Central memory CD4-positive, alpha-beta T cell (primary cell): ENCODE data around the gene HOXB7.

Experiments used
- DNase-seq: peaks from one replicate; pipeline ENCODE4 v3.0.0; 2022

Gene HOXB7

DNA sequence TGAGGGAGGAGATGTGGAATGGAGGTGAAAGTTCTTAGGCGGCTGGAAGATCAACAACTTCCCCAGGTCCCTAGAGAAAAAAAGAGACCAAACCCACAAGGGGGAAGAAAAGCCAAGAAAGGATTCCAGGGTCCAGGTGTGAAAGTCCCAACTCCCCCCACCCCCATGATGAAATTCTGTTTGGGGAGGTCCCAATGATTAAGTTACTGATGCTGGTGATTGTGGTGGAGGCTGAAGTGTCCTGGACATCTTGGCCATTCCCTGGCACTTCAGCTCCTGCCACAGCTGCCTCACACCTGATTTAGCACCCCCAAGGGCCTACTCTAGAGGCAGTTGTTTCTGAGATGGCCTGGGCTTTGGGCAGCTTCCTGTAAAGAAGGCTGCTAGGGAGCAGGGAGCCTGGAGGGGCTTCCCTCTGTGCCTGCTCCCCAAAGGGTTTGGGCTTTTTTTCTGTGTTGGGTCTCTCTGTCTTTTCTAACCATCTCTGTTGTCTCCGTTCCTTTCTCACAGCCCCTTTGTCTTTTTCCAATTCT is 45.7 kb downstream of the HOXB7 start:
- DNase-seq, result no peak

DNA sequence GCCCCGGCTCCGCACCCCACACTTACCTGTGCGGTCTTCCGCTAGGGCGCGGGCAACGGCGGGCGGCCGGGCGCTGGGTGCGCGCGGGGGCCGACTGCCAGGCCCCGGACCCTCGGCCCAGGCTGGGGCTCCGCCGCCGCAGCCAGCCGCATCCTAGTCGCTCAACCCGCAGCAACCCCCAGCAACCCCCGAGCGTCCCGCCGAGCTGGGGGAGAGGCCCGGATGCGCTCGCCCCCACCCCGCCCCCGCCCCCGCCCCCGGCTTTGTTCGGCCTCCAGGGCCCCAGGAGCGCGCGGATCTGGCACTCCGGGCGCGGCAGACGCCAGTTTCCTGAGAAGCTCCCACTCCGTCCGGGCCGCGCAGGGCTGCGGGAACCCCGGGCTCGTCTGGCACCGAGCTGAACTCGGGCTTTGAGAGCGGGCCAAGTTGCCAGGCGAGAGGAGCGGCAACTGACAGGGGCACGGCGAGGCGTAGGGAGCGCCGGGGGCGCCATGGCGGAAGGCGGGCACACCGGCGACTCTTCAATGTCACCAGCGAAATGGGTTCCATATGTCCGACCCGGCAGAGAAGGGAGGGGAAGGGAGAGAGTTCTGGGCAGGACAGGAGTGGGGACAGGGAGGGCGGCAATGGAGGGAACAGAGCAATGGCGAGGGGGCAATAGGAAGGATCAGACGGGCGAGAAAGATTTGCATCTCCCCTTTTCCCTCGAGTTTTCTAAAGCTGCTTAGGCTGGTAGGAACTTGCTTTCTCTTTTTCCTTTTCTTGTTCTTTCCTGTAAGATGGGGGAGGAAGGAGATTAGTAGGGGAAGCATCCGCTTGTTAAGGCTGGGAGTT is 46.4 kb downstream of the HOXB7 start:
- no peak for DNase-seq

DNA sequence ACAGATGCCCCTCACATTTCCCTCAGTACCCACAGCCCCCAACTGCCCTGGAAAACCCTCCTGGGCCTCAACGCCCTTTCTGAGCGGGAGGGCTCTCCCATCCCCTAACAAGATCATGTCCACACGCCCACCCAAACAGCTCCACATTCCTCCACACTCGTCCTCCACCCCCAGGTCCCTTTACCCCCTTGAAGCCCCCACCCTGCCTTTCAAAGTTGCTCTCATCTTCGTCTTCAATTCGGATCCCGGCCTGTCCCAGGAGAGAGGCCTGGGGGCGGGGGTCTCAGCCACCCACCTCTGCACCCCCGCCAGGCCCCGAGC is 47.0 kb downstream of the HOXB7 start:
- DNase-seq, result no peak

DNA sequence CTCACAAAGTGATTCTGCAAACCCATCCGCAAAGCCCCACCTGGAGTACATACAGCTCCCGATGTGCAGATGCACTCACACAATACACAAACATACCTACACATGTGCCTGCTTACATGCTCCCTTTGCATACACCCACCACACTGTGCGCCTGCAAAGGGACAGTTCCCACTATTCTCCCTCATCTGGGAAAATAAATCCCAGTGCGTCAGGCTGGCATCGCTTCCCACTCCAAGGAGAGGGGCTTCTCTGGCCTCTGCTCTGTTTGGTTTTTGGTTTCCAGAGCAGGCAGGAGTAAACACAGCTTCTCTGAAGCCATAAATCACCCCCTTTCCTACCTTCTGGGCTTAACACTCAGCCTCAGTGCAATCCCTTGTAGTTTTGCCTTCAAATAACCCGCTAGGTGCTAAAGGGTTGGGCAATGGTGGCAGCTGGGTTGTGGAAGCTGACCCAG is 47.4 kb downstream of the HOXB7 start:
- no peak for DNase-seq

DNA sequence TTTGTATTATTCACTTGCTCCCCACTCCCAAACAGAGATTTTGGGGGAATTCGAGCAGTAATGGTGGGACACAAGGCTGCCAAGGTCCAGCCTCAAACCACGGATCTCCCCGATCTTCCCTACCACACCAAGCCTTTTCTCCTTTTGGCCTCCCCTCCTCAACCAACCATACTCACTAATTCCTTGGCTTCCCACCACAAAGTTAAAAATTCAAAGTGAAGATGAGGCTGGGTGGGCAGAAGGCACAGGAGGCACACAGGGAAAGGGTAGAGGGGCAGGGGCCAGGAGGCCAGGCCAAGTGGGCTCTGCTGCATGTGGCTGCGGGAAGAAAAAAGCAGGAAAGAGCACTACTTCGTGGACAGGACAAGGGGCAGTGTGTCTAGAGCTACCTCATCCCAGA is 47.9 kb downstream of the HOXB7 start:
- no peak for DNase-seq

DNA sequence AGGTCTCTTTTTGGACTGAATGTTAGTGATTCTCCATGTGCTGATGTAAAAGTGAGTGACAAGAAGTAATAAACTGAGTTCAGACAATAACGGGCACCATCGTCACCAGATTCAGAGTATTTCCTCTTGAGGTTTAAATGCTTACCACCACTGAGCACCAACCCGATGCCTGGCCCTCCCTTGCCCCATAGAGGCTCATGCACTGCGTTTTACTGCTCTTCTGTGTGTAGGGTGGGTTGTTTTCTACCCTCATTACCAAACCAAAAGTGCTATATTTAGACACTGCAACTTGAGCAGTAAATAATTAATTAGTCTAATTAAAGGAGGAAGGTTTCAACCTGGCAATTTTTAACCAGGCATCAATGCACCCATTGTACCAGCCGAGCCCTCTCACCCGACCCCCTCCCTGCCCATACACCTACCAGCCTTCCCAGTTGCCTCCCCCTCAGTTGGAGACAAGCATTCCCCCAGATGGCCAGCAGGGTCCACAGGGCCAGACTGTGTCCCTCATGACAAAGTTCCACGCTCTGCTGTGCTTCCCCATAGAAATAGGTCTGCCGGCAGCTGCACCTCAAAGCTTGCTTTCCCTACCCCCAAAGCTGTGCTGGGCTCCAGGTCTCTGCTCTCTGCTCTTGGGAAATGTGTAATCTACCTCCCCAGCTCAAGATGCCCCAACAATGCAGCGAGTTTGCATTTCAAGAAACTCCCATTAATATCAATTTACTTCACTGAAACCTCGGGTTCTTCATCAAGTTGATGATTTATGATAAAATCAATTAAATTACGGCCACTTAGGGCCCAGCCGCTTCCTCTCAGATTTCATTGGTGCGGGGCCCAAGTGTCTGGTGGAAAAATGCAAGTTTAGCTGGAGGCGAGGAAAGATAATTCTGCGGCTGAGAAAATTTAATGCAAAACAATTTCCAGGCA is 48.7 kb downstream of the HOXB7 start:
- no peak for DNase-seq

DNA sequence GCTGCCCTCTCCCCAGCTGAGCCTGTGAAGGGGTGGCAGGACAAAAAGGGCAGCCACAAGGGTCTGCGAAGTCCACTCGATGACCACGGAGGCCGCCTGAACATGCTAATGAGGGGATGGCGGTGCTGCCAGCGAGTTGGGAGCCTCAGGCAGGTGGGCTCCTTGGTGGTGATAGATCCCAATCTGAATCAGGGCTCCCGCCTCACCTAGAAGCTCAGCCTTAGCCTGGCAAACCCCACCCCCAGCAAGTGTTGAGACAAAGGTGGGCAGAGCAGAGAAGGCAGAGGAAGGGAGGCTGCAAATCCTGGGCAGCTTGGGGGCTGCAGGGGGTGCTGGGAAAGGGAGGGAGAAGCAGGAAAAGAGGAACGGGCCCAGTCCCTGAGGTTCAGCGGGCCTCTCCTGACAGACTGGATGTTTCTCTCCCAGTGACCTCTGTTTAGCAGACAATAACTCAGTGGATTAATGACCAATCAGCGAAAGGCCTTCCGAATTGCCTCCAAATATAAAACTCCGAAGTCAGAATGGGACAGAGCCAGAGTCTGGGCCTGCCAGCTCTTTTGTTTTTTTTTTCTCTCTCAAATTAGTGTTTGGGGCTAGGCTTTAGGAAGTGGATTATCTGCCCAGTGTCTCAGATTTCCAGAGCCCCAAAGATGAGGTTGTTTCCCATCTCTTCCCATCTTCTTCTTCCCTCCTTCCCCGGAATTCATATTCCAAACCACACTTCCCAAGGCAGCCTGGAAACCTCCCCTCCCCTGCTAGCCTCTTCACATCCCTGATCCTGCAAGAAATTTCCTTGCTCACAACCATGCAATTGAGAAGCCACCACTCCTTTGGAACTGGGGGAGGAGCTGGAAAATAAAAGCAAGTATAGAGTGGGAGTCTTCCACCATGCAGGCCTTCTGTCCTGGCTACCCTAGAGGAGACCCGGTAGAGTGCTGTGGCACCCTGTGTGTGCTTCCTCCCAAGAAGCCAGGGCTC is 50.7 kb downstream of the HOXB7 start:
- DNase-seq, result no peak

DNA sequence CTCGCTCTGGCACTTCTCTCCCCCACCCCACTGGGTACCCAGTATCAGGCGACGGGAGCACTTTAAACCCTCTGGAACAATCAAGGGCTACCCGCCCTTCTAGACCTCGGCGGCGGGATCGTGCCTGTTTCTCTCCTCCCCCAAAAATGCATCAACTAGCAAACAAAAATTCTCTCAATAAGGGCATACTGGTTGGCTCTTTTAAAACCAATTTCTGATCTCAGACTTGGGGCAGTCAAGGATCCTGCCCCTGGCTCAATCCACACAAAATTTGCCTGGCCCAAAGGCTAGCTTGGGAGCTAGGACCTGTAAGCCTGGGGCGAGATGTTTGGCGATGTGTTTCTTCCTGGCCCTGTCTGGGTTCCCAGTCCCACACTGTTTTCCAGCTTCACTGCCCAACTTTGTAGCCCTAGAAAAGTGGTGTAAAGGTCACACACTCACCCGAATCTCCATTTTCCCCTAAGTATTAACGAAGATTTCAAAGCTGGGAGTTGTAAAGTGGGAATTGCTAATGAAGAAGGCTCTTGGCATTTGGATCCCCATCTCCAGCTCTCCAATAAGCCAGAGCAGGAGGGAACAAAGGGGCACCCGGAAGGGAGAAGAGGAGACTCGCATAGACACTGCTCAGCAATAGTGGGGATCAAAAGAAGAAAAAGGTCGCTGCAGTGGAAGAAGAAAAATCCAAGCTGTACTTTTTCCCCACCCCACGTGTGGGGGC is 51.5 kb downstream of the HOXB7 start:
- DNase-seq, result no peak

DNA sequence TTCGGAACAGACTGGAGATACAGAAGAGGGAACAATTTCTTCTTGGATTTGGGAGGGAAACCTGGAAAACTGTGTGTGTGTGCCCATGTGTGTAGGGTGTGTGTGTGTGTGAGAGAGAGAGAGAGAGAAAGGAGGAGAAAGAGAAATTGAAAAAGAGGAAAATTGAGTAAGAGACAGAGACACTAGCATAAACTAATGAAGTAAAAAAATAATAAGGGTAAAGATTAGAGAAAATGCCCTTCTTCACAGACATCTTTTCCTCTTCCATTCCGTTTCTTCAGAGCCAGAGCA is 52.0 kb downstream of the HOXB7 start:
- DNase-seq, result no peak

DNA sequence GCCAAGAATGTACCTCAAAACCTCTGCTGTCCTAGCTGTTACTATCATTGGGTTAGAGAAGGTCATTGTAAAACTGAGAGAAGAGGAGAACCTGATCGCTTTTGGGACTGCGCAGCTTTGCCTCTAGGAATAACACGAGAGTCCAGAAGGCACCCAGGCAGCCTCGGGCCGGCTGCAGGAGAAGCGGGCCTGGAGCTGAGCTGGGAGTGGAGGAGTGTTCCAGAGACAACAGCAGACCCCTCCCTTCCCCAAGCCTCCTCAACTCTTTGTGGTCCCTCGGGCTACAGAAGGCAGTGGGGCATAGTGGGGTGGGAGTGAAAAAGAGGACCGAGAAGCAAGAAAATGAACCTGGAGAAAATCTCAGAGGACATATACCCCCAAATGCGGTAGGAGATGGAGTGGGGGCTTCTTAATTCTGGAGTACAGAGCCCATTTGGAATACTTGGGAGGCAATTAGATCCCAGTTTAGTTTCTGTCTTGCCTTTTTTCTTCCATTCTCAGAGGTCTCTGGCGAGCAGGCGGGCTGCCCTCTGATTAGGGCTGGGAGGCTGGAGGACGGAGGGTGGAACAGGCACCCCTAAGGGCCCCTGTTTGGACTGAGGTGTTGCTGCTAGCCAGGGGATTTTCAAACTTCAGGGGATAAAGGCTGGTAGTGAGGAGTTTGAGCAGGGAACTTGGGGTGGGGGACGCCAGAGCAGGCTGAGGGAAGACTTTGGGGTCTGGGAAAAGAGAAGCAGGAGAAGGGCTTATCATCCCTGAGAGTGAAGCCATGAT is 52.6 kb downstream of the HOXB7 start:
- DNase-seq, result no peak
